Stimulated activated effector memory CD8-positive, alpha-beta T cell treated with anti-CD3 and anti-CD28 coated beads, Interleukin-12 subunit alpha, Interleukin-12 subunit beta, amount 100 ng/mL, for 72 hours (primary cell): ENCODE data around the gene SLC4A11.

Experiments used
- ATAC-seq: fragments of 150-1000 bp; cut with Tn5 transposase; 2 replicates; pipeline ENCODE4 v1.10.0; 2021
- DNase-seq, 2 donors: peaks; one replicate each; pipeline ENCODE4 v3.0.0; 2021 to 2022; ENCODE audit warnings: low spot score in 2 of 2
- H3K27ac Mint-ChIP-seq: one replicate; pipeline ENCODE4 v1.8.0; 2022; ENCODE audit warnings: mild to moderate bottlenecking, mixed read lengths
- H3K36me3 Mint-ChIP-seq: one replicate; pipeline ENCODE4 v1.8.0; 2022; ENCODE audit warnings: mild to moderate bottlenecking, mixed read lengths
- H3K4me1 Mint-ChIP-seq: one replicate; pipeline ENCODE4 v1.8.0; 2022; ENCODE audit warnings: mixed read lengths
- H3K4me3 Mint-ChIP-seq: one replicate; pipeline ENCODE4 v1.8.0; 2022; ENCODE audit warnings: mild to moderate bottlenecking, mixed read lengths
- H3K9me3 Mint-ChIP-seq: one replicate; pipeline ENCODE4 v1.8.0; 2022; ENCODE audit warnings: mixed read lengths

The SLC4A11 gene

DNA sequence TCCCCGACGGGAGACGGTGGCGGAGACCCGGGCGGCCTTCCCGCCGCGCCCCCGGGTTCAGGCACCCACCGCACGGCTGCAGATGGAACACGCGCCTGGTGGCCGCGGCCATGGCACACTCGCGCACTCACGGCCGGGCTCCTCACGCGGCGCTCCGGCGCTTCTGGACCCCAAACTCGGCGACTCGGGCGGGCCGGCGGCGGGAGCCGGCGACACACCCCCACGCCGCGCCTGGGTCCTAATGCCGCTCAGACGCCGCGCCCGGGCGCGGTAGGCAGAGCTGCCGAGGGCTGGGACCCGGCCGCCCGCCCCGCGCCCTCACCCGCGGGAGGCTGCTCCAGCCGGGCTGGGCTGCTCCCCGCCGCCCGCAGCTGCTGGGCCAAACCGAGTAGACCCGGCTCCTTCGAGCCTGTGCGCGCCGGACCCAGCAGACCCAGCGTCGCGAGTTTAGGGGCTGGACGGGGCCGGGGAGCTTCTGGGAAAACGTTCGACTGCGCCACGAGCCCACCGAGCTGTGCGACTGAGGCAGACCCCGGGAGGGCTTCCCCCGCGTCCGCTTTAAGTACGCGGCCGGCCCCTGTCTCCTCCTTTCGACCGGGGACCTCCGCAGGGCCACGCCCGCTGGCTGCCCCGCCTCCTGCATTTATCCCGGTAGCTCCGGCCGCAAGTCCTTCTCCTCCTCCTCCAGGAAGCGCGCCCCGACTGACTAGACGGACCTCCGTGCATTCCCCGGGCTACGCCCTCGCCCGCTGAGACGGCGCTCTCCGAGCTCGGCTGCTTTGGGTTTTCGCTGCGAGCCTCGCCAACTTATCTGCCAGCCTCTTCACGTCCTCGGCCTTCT lies at the start of gene SLC4A11:
Gene SLC4A11, minus strand, starts transcription at position 165 of the 841 bp plus-strand sequence. Its CDS starts 53 bp downstream, at position 112.
- Mint-ChIP-seq H3K4me1 (peaks cover 20% of the 10 kb centered on the region), H3K27ac (no peak within 1 kb of the TSS), H3K9me3 (no peaks in the 10 kb centered on the region), H3K36me3 (no peaks in the 10 kb centered on the region), H3K4me3 (peak within 1 kb of the TSS; percentile 87)
- DNase-seq (peak; percentile 36 to 60), ATAC-seq (peak; percentile 70)

DNA sequence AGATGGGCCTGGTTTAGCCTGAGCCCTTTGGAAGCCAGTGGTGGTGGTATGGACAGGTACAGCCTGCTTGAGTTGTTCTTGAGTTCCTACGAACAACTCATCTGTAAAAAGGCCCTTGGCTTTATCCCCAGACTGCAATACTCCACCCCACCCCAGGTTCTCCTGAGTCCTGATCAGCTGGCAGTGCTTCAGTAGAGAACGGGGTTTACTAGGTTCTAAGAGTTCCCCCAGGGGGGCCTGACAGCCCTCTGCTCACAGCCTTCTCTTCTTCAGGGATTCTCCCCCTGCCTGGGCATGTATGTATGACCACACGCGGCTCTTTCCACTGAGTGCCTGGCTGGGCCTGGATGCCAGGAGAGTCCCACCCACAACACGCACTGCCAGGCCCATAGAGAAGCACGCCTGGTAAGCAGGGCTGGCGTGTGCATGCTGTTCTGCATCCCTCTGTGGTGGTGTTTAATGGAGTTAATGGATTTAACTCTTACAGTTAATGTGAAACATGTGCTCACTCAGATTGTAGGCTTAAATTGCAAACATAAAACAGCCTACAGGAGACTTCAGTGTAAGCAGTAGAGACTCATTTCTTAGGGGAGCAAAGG lies 44.3 kb upstream of the SLC4A11 start:
- H3K4me3 Mint-ChIP-seq, result no peak overlapping the region

DNA sequence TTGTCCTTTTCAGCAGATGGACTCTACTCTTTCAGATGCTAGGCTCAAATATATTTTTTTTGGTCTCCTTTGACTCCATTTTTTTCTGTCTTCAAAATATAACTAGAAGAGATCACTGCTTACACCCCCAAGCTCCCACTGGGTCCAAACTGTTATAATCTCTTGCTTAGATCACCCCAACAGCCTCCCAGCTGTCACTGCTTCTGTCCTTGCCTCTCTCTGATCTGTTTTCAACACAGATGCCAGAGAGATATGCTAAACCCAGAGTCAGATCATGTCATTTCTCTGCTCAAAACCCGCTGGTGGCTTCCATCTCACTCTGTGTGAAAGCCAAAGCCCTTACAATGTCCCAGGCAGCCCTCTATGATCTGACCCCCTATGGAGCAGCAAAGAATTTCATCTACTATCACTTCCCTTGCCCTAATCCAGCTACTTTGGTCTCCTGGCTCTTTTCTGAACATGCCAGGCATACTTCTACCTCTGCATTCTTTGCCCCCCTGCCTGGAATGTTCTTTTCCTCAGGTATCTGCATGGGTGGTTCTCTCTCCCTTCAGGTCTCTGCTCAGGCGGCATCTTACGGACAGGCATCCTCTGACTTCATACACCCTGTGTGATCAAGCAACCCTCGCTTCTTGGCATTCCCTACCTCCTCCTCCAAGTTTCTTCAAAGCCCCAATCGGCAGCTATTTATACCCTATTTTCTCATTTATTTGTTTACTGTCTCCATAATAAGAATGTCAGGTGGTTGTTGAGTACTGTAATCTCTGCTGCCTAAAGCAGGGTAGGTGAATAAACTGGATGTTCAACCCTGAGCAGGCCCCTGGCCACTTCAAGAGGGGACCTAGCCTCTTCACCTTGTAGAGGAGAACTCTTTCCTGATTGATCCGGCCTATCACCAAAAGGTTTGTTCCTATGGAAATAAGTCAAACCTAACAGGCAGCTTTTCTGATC lies 43.6 kb upstream of the SLC4A11 start:
- DNase-seq (no peak), ATAC-seq (no peak)
- Mint-ChIP-seq H3K4me1 (no peaks in the 10 kb centered on the region), H3K4me3 (no peak overlapping the region), H3K36me3 (peaks cover 33% of the 10 kb centered on the region), H3K9me3 (no peaks in the 10 kb centered on the region), H3K27ac (peak overlapping the region; percentile 20)

More for the DNA sequence above, 44.3 kb upstream of the SLC4A11 start:
- Mint-ChIP-seq H3K36me3 (peaks cover 29% of the 10 kb centered on the region), H3K4me1 (no peaks in the 10 kb centered on the region), H3K27ac (peak overlapping the region; percentile 20), H3K9me3 (no peaks in the 10 kb centered on the region)
- ATAC-seq, result no peak
- DNase-seq, result no peak

DNA sequence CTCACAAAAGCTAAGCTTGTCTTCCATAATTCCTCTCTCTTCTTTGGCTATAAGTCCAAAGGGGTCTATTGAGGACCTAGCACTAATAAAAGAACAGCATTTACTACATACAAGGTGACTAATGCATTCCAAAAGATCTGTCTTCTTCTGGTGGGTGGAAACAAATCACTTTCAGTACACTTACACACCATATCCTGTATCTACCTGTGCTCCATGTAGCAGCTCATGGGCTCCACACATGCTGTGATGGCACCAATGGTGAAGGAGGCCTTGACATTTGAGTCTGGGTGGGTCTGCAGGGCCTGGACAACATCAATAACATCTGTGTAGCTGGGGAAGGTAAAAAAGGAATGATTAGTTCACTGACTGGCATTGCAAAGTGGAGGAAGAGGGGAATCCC lies 42.4 kb upstream of the SLC4A11 start:
- H3K27ac Mint-ChIP-seq, result peak overlapping the region; percentile 24

DNA sequence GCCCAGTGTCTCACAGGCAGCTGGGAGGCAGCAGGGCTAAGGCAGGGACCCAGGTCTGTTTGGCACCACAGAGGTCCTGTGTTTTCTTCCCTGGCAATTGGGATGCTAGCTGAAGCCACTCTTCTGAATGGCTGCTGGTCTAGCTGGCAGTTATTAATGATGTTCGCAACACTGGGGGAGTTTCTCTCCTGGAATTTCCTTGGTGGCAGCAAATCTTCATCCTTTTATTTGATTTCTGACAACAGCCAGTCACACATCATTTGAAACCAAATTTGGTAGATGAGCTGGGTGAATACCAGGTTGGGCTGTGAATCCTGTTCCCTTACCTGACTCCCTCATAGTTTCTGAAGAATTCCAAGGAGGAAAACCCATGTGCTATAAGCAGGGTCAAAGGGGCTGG lies 40.8 kb upstream of the SLC4A11 start:
- DNase-seq (no peak), ATAC-seq (no peak)
- Mint-ChIP-seq H3K9me3 (no peaks in the 10 kb centered on the region), H3K27ac (no peak overlapping the region), H3K4me3 (no peak overlapping the region), H3K4me1 (no peaks in the 10 kb centered on the region), H3K36me3 (peaks cover 33% of the 10 kb centered on the region)

More for the DNA sequence above, 42.4 kb upstream of the SLC4A11 start:
- H3K36me3 Mint-ChIP-seq, result peaks cover 33% of the 10 kb centered on the region
- no peaks in the 10 kb centered on the region for H3K9me3 Mint-ChIP-seq
- ATAC-seq (no peak), DNase-seq (no peak)
- H3K4me1 Mint-ChIP-seq, result no peaks in the 10 kb centered on the region
- no peak overlapping the region for H3K4me3 Mint-ChIP-seq

DNA sequence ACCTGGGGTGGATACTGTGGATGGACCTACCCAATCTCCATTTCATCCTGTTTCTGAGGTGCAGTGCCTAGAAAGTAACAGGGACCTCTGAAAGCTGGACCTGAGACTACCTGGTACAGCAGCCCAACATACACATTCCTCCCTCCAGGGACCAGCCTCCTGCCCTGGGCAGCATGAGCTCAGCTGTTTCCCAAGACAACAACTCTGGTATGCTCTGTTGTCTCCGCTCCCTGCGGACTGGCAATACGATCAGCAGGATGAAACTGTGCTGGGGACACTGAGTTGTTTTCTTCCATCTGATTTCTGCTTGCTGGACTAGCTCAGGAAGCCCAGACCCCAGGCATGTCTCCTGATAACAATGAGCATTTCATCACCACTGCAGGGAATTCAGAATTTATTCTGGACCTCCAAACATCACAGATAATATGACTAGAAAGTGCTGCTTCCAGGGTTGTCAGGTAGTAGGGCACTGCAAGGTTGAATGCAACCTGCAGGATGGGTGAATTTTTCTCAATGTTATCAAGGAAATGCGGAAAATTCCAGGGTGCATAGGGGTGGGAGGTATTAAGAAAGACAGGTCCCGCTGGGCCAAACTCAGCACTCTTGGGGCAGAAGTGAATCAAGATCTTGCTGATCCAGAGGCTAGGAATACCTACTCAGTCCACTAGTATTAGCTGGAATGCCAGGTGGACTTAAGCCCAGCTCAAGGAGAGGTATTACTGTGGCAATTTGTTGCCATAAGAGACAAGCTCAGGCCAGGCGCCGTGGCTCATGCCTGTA lies 38.9 kb upstream of the SLC4A11 start:
- no peak overlapping the region for H3K27ac Mint-ChIP-seq
- H3K4me1 Mint-ChIP-seq, result no peaks in the 10 kb centered on the region
- peaks cover 33% of the 10 kb centered on the region for H3K36me3 Mint-ChIP-seq
- H3K9me3 Mint-ChIP-seq, result no peaks in the 10 kb centered on the region
- ATAC-seq (no peak), DNase-seq (no peak)
- no peak overlapping the region for H3K4me3 Mint-ChIP-seq

DNA sequence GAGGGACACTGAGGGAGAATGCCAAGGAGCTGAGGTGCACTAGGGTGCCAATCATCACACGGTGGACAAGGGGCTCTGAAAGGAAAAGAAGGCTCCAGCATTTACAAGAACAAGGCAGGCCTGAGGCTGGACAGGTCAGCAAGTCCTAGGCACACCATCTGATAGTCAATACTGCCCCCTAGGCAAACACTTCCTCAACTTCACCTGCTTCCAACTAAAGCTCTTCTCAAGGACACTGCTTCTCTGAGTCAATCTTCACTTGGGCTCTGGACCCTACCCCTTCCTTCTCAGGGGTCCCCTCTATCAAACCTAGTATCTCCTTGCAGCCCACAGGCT lies 37.7 kb upstream of the SLC4A11 start:
- DNase-seq (no peak), ATAC-seq (no peak)
- H3K4me3 Mint-ChIP-seq, result no peak overlapping the region
- peak overlapping the region; percentile 1 for H3K27ac Mint-ChIP-seq
- H3K9me3 Mint-ChIP-seq, result no peaks in the 10 kb centered on the region
- peaks cover 37% of the 10 kb centered on the region for H3K36me3 Mint-ChIP-seq
- no peaks in the 10 kb centered on the region for H3K4me1 Mint-ChIP-seq

DNA sequence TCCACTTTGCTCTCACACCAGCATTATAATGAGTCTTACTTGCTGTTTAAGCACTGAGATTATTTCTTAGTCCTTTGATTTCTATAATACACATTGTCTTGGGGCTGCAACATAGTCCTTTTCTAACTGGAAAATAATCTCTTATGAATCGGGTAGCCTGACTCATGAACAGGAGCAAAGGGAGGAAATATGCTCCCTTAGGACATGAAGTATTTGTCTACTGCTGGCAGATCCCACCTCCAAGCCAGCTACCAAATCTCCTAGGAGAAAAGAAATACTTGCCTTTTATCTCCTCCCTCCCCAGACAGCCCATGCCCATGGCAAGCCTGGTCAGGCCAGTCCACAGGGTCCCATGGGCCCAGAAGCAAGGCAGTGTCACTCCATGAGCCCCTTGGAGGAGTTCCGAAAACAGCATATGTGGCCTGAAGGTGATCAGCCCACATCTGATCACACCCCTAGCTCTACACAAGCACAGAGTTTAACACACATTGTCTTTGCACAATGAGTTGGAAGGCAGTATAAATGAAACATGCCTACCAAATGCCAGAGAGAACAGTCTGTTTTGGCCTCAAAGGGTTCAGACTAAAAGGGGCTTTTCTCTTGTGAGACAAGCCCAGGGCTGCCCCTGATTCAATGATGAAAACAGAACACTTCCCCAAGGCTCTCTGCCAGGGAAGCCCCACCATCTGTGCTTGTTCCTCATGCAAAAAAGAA lies 37.1 kb upstream of the SLC4A11 start:
- H3K36me3 Mint-ChIP-seq, result peaks cover 40% of the 10 kb centered on the region
- ATAC-seq (no peak), DNase-seq (no peak)
- H3K9me3 Mint-ChIP-seq, result no peaks in the 10 kb centered on the region
- no peaks in the 10 kb centered on the region for H3K4me1 Mint-ChIP-seq
- no peak overlapping the region for H3K4me3 Mint-ChIP-seq
- peak overlapping the region; percentile 1 for H3K27ac Mint-ChIP-seq

DNA sequence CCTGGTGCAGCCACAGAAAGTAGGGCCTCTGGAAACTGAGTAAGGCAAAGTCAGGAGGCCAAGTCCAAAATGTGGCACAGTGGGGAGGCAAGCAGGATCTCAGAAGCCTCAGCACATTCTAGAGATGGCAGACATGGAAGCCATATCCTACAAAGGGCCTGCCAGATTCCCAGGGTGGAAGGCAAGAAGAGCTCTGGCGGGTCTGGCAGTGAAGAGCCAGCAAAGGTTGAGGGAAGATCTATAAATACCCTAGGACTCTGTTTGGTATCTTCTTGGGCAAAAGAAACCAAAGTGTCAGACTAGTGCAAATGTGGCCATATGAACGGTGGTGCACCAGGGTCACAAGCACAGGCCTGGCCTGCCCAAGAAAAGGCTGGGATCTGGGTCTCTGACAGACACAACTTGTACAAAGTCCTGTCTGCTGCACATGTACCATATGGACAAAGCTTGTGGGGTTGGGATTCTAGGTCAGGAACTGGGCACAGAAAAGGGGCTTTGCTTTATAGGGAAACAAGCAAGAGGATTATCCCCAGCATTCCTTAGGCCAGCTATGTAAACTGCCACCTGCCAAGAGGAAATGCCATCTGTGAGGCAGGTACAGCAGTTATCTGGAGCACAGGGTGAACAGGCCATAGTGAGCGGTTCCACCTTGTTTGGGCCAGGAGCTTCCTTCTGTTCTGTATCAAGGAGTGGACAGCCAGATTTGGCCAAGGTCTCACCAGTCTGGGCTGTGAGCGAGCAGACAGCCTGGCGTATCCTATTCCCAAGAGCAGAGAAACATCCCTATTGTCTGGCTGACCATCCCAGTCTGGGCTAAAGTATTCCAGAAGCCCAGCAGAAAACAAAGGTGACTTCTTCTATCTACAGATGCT lies 36.3 kb upstream of the SLC4A11 start:
- Mint-ChIP-seq H3K27ac (peak overlapping the region; percentile 26), H3K4me3 (no peak overlapping the region), H3K4me1 (no peaks in the 10 kb centered on the region), H3K9me3 (no peaks in the 10 kb centered on the region), H3K36me3 (peaks cover 32% of the 10 kb centered on the region)
- DNase-seq (no peak), ATAC-seq (no peak)

DNA sequence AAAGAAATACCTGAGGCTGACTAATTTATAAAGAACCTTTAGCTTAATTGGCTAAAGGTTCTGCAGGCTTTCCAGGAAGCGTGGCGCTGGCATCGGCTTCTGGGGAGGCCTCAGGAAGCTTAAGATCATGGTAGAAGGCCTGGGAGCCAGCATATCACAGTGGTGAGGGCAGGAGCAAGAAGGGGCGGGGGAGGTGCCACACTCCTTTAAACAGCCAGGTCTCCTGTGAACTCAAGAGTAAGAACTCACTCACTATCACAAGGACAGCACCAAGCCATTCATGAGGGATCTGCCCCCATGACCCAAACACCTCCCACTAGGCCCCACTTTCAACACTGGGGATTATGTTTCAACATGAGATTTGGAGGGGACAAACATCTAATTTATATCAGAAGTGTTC lies 34.4 kb upstream of the SLC4A11 start:
- no peak for DNase-seq
- Mint-ChIP-seq H3K36me3 (peaks cover 31% of the 10 kb centered on the region), H3K9me3 (no peaks in the 10 kb centered on the region), H3K27ac (no peak overlapping the region), H3K4me3 (no peak overlapping the region), H3K4me1 (no peaks in the 10 kb centered on the region)
- no peak for ATAC-seq

DNA sequence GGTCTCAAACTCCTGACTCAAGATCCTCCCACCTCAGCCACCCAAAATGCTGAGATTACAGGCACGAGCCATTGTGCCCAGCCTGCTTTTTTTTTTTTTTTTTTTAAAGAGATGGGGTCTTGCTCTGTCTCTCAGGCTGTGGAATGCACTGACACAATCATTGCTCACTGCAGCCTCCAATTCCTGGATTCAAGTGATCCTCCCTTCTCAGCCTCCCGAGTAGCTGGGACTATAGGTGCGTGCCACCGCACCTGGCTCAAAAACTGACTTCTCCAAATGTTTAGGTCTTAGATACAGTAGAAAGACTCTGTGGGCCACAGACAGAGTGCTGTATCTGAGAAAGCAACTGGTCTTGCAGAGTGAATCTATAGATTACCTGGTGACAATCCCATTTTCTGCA lies 31.1 kb upstream of the SLC4A11 start:
- DNase-seq (no peak), ATAC-seq (no peak)
- Mint-ChIP-seq H3K4me1 (no peaks in the 10 kb centered on the region), H3K9me3 (no peaks in the 10 kb centered on the region), H3K4me3 (no peak overlapping the region), H3K27ac (no peak overlapping the region), H3K36me3 (peaks cover 28% of the 10 kb centered on the region)

DNA sequence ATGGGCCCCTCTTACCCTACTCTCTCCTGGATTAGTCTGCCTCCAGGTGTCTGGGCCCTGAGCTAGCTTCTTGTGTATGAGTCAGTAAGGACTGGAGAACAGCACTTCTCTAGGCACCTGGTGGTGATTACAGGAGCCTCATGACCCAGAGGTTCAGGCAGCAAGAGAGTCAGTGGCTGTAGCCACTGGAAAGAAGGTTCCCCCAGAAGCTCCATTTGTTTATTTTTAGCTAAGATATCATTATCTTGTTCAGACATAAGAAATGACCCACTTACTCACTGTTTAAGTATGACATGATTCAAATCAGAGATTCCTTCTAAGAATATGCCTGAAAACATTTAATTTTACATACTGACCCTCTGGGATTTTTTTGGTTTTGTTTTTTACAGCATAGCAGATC lies 23.6 kb upstream of the SLC4A11 start:
- DNase-seq (no peak), ATAC-seq (no peak)
- no peaks in the 10 kb centered on the region for H3K4me1 Mint-ChIP-seq
- H3K36me3 Mint-ChIP-seq, result peaks cover 31% of the 10 kb centered on the region
- H3K27ac Mint-ChIP-seq, result peak overlapping the region; percentile 43
- no peak overlapping the region for H3K4me3 Mint-ChIP-seq
- no peaks in the 10 kb centered on the region for H3K9me3 Mint-ChIP-seq

DNA sequence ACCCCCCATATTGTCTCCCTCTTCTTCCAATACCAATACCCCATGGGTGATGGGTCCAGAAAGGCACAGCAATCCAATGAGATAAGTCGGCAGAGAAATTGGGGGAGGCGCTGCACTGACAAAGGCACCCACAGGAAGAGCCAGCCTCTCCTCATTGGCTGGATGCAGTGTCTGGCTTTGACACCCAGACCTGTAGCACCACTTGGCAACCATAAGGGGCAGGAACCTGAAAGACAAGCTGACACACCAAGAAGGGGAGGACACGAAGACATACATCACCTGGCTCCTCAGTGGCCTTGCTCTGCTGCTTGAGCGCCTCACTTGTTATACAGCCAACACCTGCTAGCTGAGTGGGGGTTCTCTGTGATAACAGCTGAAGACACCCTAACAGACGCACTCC lies 19.4 kb upstream of the SLC4A11 start:
- Mint-ChIP-seq H3K9me3 (no peaks in the 10 kb centered on the region), H3K27ac (no peak overlapping the region), H3K4me1 (no peaks in the 10 kb centered on the region), H3K4me3 (no peak overlapping the region), H3K36me3 (peaks cover 24% of the 10 kb centered on the region)
- DNase-seq (no peak), ATAC-seq (no peak)
